Umbilical cord (tissue), 2 donors: ENCODE measurements around the gene ATP8A2. TPM values are rescaled to one million over a fixed set of nuclear protein-coding genes. Genes with fewer than 3 reads are reported as not detected.
"Not testable (repeated sequence)": the region's sequence is repeated elsewhere in the genome, so short reads cannot be mapped to it uniquely, and the experiment has no call there.

ENCODE experiments used
- DNase-seq: peaks from one replicate; pipeline ENCODE4 v3.0.0-alpha.2; 2015; ENCODE audit warnings: low spot score
- total RNA-seq: library from RNA; depleted of rRNA; stranded (reverse); fragments of >200 nt; gene quantifications from one replicate; pipeline ENCODE4 v1.2.3, GENCODE V29; 2014; ENCODE audit warnings: low replicate concordance; ENCODE audit not compliant: insufficient read depth

ATP8A2 gene
- total RNA-seq, 1 donor from 2014 or later = 1.7 TPM

GRCh38 chr13:25954943-25955342, 583.2 kb downstream of the ATP8A2 start:
- not testable (repeated sequence) for DNase-seq

DNA sequence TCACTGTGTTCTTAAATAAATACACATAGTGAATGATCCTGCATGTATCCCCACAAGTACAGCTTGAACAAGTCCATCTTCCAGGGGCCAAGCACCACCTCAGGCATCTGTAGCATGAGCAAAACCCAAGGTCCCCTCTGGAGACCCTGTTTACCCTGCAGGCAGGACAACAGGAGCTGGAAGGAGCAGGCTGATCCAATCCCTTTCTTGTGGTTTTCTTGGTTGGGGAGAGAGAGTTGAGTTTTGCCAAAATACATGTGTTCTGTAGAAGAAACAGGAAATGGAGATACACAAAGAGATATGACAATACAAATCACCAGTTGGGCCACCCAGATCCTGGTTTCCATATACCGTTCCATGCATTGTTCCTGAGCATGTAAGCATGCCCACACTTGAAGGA, 587.2 kb downstream of the ATP8A2 start:
- no peak for DNase-seq

DNA sequence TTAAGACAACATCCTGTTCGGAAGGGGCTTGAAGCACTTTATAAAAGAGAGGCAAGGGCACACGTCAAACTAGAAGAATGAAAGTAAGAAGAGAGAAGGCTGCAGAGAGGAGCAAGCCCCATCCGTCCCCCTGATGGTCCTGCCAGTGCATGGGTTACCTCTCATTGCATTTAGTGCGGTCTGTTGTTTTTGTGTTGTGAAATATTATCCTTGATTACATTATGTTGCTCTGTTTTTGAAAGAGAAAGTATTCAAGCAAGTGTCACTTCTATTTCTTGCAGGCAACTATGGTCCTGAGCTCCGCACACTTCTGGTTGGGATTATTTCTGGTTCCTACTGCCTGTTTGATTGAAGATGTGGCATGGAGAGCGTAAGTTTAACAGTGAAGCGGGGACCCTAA, 589.5 kb downstream of the ATP8A2 start:
- DNase-seq = no peak

GRCh38 chr13:25963674-25964073, 591.9 kb downstream of the ATP8A2 start:
- no peak for DNase-seq

DNA sequence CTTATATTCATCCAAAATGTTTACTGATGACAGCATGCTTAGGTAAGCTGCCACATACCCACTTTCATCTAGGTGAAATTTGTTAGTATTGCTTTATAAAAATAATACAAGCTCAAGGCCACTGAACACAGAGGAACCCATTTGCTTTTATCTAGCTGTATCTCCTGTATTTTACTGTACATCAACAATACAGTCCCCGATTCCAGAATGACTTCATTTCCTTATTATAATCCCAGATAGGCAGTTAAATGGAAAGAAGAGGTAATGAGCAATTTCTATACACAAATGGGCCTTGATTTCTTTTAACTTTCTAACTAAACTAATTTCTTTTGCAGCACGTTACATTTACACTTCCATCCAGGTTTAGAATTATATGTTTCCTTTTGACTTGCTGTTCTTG, 593.8 kb downstream of the ATP8A2 start:
- no peak for DNase-seq

GRCh38 chr13:25966086-25966485, 594.3 kb downstream of the ATP8A2 start:
- no peak for DNase-seq

GRCh38 chr13:25967144-25967543, 595.4 kb downstream of the ATP8A2 start:
- no peak for DNase-seq

DNA sequence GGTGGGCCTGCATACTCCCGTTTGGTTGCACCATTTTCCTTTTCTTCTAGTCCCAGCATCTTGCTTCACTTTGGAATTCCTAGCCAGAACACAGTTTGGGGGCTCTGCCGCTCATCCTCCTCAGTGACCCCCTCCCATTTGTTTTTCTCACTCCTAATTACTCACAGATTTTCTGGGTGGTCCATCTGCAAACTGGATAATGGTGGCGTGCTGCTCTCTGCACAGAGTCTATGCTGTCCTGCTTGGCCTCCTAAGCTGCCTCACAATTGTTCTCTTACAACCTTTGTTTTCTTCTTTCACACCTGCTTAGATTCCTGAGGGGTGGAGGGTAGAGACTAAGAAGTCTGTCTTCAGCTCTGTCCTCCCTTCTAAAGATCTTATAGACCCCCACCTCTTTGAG, 599.3 kb downstream of the ATP8A2 start:
- DNase-seq = no peak

DNA sequence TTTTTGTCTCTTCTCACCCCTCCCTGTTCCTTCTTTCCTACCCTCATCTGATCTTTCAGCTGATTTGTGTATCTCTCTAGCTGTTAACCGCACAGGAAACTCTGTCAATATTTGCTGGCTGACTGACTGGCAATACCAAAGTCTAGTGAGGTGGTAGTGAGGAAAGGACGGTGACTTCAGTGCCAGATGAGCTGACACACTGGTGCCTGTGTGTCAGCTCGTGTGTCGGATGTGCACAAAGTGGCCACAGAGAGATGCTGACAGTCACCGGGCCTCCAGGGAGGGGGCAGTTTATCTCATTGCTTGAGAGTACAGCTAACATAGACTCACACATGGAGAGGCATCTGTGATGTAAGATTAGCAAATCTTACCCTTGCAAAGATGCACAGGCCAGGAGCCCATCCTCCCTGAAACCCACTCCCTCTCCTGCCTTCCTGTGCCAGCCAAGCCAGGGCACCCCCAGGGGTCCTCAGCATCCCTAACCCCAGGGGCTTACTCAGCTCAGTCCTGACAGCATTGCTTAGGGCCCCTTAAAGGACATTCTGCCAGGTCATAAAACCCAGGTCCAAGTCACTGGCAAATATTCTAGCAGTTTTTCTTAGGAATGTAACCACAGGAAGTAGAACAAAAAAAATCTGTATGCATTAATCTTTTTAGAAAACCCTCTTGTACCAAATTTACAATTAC, 599.8 kb downstream of the ATP8A2 start:
- DNase-seq = no peak

GRCh38 chr13:25973085-25973484, 601.3 kb downstream of the ATP8A2 start:
- DNase-seq = no peak

- no peak for DNase-seq
Measured at GRCh38 chr13:25973576-25973975, 601.8 kb downstream of the ATP8A2 start.

GRCh38 chr13:25977216-25977615, 605.4 kb downstream of the ATP8A2 start:
- no peak for DNase-seq

- no peak for DNase-seq
Measured at GRCh38 chr13:25977671-25978070, 605.9 kb downstream of the ATP8A2 start.

GRCh38 chr13:25978961-25979360, 607.2 kb downstream of the ATP8A2 start:
- DNase-seq = no peak

DNA sequence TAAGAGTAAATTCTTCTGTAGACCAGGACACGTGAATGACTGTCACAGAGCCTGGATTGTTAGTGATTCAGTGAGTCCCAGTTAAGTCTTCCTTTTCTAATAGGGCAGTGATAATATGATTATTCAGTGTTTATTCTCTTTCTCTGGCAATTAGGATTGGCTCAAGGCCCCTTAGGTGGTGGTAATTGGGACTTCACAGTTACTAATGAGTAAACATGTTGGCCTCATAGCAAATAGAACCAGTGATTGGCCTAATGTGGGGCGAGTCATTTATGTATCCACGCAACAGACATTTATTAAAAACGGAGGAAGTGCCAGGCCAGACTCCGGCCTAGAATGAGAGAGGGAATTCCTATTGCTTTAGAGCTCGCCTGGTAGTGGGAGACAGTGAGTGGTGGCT, 607.6 kb downstream of the ATP8A2 start:
- no peak for DNase-seq

DNA sequence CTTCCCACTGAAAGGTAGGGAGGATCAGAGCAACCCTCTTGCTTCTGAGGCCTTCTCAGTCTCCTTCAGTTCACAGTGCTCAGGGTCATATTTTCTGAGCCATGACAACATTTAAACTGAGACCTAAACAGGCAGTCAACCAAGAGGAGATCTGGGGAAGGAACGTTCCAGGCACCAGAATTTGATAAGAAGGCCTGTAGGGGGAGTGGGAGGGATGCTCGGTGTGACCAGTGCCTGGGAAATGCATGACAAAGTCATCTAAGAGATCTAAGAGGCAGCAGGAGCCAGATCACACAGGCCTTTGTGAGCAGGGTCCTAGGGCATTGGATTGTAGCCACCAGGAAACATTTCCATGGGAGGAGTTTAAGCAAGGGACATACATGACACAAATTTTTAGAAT, 608.5 kb downstream of the ATP8A2 start:
- DNase-seq = no peak

- no peak for DNase-seq
Measured at GRCh38 chr13:25981060-25981459, 609.3 kb downstream of the ATP8A2 start.

- no peak for DNase-seq
Measured at GRCh38 chr13:25982907-25983306, 611.1 kb downstream of the ATP8A2 start.

DNA sequence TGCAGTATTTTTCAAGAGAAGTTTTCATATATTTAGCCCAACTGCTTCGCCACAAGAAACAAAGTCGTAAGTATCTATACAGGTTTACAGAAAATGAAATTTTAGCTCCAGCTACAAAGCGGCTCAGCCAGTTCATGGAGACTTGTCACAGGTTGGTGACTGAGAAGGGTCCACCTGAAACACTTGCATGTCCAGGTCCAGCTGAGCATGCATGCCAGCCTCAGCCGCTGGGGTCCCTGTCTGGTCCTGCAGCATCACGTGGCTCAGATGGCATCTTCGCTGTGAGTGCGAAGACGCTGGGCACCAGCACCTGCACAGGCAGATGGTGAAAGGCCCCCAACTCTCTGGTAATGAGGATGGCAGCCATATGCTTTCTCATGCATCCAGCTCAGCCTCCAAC, 616.2 kb downstream of the ATP8A2 start:
- DNase-seq = no peak

DNA sequence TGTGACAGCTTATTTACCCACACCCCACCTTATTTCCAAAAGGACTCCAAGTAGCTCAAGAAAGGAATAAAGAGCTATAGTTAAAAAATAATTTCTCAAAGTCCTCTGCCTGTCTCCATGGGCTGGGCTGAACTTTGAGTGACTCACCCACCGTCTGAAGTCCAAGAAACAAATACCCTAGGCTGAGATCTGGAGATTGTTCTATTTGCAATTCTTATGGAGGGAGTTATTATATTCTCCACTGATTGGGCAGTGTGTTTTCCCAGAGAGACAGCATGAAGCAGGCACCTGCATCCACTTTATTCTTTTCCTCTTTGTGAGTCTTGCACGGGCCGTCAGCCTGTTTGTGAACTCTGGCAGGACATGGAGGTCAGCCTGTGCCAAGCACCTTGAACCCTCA, 616.9 kb downstream of the ATP8A2 start:
- DNase-seq = peak; percentile 54

DNA sequence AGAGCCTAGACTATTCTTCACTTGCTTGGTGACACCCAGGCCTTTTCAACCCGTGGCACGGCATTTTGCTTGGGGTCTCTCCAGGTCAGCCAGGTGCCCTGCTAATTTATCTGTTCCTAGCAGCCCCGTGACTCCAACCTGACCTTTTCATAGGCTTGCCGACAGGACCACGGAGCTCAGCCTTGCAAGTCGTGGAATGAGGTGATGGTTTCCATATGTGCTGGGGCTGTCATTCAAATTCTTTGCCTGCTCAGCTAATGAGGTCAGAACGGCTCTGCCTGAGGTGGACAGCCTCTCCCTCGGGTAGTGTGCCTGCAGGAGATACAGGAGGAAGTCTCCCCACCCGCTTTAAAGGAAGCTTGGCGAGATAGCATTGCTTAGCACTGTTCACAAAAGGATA, 619.0 kb downstream of the ATP8A2 start:
- DNase-seq = no peak

DNA sequence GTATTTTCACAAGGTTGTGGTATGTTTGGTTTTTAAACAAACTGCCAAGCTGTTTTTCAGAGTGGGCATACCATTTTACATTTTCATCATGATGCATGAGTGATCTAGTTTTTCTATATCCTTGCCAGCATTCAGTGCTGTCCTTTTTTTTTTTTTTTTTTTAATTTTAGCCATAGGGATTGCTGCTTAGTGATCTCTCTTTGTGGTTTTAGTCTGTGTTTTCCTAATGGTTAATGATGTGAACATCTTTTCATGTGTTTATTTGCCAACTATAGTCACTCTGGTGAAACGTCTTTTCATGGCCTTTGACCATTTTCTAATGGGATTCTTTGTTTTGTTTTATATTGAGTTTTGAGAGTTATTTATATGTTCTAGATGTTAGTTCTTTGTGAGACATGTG, 620.3 kb downstream of the ATP8A2 start:
- no peak for DNase-seq

GRCh38 chr13:26007261-26008125, 635.7 kb downstream of the ATP8A2 start:
- DNase-seq = no peak
